Renal cortical epithelial cell (primary cell): ENCODE data around the gene ZNF830. TPM values are rescaled to one million over a fixed set of nuclear protein-coding genes. Genes with fewer than 3 reads are reported as not detected.
"Not testable (repeated sequence)": the region's sequence is repeated elsewhere in the genome, so short reads cannot be mapped to it uniquely, and the experiment has no call there.

Experiments
- DNase-seq: peaks from one replicate; pipeline ENCODE4 v3.0.0-alpha.2; 2011; ENCODE audit warnings: low read depth
- total RNA-seq: library from RNA; depleted of rRNA; stranded (reverse); fragments of >200 nt; gene quantifications from 2 replicates; pipeline ENCODE4 v1.2.3, GENCODE V29; 2014

Gene ZNF830
- total RNA-seq, 1 donor from 2014 or later = 16.6 TPM

DNA sequence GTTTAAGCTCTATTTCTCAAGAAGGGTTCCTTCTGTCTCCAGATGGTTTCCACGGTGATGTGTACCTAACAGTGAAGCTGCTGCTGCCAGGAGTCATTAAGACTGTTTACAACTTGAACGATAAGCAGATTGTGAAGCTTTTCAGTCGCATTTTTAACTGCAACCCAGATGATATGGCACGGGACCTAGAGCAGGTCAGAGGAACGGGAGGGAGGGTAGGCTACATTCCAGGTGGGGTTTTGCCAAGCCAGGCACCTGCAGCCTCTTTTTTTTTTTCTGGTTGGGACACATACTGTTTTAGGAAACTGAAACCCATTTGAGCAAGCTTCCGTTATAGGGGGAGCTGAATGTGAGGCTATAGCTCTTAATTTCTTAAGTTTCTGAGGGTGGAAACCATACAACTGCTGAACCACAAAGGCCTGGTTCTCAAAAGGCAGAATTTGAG lies 29.6 kb downstream of the ZNF830 start:
- no peak for DNase-seq

DNA sequence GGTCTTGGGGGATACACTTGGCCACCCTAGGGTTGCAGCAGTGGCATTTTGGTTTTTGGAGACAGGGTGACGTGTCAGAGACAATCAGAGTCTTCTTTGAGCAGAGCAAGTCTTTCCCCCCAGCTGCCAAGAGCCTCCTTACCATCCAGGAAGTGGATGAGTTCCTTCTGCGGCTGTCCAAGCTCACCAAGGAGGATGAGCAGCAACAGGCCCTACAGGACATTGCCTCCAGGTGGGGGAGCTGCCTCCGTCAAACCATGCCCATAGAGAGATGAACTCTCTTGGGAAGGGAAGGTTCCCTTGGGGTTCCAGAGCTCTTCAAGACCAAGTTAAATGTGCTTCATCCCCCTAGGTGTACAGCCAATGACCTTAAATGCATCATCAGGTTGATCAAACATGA lies 30.3 kb downstream of the ZNF830 start:
- DNase-seq = no peak

GRCh38 chr17:34993031-34993430 lies 31.7 kb downstream of the ZNF830 start:
- DNase-seq = no peak

- DNase-seq = no peak
Observed at GRCh38 chr17:34996422-34997285, 35.3 kb downstream of the ZNF830 start.

DNA sequence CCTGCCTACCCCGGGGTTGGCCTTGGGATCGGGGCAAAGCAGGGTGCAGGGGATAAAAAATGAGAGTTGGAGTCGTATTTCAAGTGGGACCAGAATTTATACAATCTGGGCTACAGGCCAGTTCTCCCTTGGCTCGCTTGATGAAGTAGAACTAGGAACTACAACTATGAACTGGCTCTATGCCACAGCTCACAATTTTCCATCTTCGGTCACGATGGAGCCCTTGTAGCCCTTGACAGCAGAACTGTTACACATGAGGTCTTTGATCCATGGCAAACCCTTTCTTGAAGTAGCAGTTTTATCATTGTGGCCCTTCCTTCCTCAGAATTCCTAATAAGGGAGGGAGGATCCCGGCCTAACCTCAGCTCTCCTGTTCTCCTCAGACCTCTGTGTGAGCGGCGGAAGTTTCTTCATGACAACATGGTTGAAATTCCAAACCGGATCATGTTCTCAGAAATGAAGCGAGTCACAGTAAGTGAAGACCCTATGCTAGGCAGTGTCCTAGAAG lies 36.1 kb downstream of the ZNF830 start:
- peak; percentile 72 for DNase-seq

DNA sequence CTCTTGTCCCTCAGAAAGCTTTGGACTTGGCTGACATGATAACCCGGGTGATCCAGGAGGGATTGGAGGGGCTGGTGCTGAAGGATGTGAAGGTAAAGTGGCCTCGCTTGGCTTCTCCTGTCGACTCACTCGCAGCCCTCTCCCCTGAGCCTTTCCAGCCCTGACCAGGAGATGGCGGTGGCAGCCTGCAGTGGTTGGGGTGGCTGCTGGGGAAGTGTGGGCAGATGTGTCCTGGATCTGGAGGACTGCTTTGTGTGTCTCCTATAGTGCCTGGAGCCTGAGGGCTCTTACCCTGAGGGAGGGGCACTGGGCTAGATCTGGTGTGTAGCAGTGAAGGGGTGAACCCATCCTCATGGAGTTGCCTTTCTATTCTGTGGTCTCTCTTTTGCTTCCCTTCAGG lies 36.9 kb downstream of the ZNF830 start:
- DNase-seq = peak; percentile 52

- no peak for DNase-seq
Observed at GRCh38 chr17:34999456-34999855, 38.1 kb downstream of the ZNF830 start.

- DNase-seq = not testable (repeated sequence)
Observed at GRCh38 chr17:35000965-35001364, 39.6 kb downstream of the ZNF830 start.

DNA sequence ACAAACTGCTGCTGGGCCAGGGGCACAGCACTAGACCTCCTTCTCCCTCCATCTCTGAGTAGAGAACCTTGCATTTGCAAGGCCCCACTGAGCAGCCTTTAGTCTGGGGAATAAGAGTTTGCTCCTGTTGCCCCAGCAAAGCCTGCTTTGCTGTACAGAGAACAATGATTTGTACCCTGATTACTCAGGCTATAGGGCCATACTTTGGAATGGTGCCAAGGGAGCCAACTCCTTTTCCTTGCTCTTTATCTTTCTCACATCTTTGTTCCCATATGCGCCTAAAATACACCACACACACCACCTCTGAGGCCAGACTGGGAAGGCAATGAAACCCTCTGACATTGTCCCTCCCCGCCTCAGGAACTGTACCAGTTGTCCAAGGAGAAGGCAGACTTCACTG lies 40.2 kb downstream of the ZNF830 start:
- no peak for DNase-seq

DNA sequence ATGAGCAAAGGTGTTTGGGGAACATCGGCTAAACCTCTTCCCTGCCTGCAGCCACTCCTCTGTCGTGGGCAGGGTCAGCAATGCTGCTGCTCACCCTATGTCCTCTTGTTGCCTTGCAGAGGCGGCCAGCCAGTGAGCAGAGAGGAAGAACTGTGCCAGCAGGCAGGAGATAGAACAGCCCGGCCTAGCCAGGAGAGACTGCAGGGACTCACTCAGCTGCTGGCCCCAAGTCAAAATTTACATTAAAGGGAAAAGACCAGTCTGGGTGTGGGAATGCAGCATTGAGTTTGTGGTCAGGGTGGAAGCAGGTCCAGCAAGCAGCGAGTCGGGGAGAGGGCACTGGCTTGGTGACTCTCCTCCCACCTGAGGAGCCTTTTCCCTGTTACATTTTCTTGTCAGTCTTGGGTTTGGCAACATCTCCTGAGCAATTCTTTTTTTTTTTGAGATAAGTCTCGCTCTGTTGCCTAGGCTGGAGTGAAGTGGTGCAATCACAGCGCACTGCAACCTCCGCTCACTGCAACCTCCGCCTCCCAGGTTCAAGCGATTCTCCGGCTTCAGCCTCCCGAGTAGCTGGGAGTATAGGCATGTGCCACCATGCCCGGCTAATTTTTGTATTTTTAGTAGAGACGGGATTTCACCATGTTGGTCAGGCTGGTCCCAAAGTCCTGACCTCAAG lies 41.7 kb downstream of the ZNF830 start:
- peak; percentile 19 for DNase-seq

DNA sequence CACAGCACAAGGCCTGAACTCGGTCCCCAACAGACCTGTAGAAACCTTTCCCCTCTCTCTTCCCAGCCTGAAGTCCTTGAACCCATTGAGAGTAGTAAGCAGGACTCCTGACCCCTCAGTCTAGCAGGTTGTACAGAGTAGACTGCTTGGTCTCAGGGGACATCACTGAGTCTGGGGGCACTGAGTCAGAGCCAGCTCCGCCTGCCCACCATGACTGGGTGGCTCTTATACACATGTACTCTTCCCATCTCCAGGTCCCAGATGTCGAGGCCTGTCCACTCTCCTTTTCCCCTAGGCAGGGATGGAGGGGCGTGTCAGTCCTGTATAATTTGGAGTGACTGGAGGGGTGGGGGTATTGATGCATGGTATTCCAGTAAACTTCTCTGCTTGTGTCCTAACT lies 42.4 kb downstream of the ZNF830 start:
- no peak for DNase-seq

- no peak for DNase-seq
Observed at GRCh38 chr17:35006345-35006744, 45.0 kb downstream of the ZNF830 start.

- no peak for DNase-seq
Observed at GRCh38 chr17:35006961-35007360, 45.6 kb downstream of the ZNF830 start.

GRCh38 chr17:35010093-35010492 lies 48.8 kb downstream of the ZNF830 start:
- no peak for DNase-seq

DNA sequence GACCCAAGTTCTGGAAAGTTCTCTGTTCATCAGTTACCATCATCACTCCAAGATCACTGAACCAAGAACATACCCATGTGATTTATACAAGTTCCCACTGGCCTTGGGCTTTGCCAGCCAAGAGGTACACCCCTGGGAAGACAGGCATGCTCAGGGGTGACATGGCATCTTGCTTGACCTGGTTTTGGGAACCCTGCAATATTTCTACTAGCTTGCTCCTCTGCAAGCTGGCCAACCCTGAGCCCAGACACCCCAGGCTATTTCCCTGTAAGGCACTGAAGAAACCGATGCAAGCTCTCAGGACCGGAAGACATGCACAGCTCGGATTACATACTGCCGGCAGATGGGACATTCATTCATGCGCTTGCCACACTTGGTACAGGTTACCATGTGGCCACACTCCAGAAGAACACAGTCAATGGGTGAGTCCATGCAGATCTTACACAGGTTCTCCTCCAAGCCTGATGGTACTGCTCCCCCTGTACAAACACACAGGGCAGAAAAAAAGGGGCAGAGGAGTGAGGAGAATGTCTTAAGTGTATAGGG lies 50.4 kb downstream of the ZNF830 start:
- DNase-seq = no peak

Other genes starting within 250 kb of the ZNF830 start
- gene CCT6B, start 80 bp upstream of the ZNF830 start, total RNA-seq = 0.85 and 1.4 TPM in 2 replicates
- 24.3 and 40.8 TPM in 2 replicates for gene LIG3, start 19.0 kb downstream of the ZNF830 start, total RNA-seq
- gene RFFL, start 102.2 kb downstream of the ZNF830 start, total RNA-seq = 6.8 and 20.7 TPM in 2 replicates
- gene RAD51D, start 158.3 kb downstream of the ZNF830 start, total RNA-seq = 7.8 and 8.8 TPM in 2 replicates
- not detected in 2 replicates for gene FNDC8, start 160.1 kb downstream of the ZNF830 start, total RNA-seq
- gene NLE1, start 180.8 kb downstream of the ZNF830 start, total RNA-seq = 18.2 and 28.8 TPM in 2 replicates
- gene UNC45B, start 186.3 kb downstream of the ZNF830 start, total RNA-seq = not detected in 2 replicates
- gene SLC35G3, start 232.9 kb downstream of the ZNF830 start, total RNA-seq = not detected in 2 replicates